Stimulated activated naive CD8-positive, alpha-beta T cell treated with anti-CD3 and anti-CD28 coated beads, Interleukin-15, Interleukin-2, amounts not matched to agents 100 U/mL and 50 U/mL, for 24 hours (primary cell): ENCODE measurements around the gene MTRFR.
"Not testable (repeated sequence)": the region's sequence is repeated elsewhere in the genome, so short reads cannot be mapped to it uniquely, and the experiment has no call there.

Source experiments
- ATAC-seq: fragments of 150-1000 bp; cut with Tn5 transposase; one replicate; pipeline ENCODE4 v1.10.0; 2021
- DNase-seq: peaks from one replicate; pipeline ENCODE4 v3.0.0; 2021

Gene MTRFR

DNA sequence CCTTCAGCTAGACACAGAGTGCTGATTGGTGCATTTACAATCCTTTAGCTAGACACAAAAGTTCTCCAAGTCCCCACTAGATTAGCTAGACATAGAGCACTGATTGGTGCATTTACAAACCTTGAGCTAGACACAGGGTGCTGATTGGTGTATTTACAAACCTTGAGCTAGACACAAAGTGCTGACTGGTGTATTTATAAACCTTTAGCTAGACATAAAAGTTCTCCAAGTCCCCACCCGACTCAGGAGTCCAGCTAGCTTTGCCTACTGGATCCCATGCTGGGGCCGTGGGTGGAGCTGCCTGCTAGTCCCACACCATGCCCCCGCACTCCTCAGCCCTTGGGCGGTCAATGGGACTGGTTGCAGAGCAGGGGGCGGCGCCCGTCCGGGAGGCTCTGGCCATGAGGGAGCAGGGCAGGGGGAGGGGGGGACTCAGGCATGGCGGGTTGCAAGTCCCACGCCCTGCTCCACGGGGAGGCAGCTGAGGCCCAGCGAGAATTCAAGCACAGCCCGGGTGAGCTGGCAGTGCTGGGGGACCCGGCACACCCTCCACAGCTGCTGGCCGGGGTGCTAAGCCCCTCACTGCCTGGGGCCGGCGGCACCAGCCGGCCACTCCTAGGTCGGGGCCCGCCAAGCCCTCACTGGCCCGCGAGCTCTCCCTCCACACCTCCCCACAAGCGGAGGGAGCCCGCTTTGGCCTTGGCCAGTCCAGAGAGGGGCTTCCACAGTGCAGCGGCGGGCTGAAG lies 15.9 kb downstream of the MTRFR start:
- DNase-seq, ATAC-seq: not testable (repeated sequence)

- ATAC-seq, result no peak
- DNase-seq, result no peak
Observed at GRCh38 chr12:123250471-123251383, 17.5 kb downstream of the MTRFR start.

- no peak for DNase-seq
- ATAC-seq, result no peak
Observed at GRCh38 chr12:123251403-123252076, 18.3 kb downstream of the MTRFR start.

DNA sequence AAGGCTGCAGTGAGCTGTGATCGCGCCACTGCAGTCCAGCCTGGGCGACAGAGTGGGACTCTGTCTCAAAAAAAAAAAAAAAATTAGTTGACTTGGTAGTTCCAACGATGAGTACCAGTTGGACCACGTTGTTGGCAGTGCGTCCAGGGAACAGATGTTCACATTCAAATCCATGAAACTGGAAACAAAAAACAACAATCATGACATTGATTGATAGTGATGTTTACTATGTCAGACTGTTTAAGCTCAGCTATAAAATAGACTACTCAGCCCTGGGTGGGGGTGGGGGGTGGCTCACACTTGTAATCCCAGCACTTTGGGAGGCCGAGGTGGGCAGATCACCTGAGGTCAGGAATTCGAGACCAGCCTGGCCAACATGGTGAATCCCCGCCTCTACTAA lies 19.1 kb downstream of the MTRFR start:
- DNase-seq, result not testable (repeated sequence)

GRCh38 chr12:123253641-123254459 lies 20.6 kb downstream of the MTRFR start:
- no peak for ATAC-seq

More for the DNA sequence above, 19.1 kb downstream of the MTRFR start:
- not testable (repeated sequence) for ATAC-seq

DNA sequence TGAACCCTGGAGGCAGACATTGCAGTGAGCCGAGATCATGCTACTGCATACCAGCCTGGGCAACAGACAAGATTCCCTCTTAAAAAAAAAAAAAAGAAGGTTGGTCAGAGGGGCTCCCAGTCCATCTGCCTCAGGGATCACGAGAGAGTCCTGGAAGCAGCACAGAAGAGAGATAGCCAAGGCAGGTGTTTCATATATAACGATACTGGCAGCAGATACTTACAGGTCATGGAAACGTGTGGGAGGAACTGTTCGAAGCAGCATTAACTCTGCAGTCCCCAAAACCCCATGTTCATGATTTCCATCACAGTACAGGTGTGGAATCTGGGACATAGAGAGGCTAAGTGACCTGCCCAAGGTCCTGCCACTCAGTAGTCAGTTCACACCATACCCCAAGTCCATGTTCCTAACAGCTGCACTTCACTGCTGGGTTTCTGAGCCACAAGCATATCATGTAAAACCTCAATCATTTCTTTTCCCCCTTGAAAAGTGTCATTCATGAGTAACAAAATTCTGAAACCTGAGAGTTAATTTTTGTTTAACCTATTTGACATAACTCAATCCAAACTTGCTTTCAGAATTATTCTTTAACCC lies 21.7 kb downstream of the MTRFR start:
- peak; percentile 60 for ATAC-seq

More at GRCh38 chr12:123253641-123254459, 20.6 kb downstream of the MTRFR start:
- no peak for DNase-seq

DNA sequence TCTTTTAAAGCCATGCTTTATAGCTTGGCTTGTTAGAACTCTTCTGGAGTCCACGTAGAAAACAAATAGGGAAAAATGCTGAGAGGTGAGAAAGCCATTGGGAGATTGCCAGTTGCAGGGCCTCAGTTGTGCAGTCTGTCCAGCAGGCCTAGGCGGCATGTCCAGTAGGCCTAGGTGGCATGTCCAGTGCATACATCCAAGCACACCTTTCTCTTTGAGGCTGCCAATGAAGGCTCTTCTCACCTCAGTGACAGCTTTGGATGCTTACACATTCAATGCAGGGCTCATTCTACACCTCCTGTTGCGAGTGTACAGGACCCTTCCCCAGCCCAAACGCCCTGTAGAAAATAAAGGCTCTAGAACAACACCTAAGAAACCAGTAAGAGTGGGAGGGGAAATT lies 25.4 kb downstream of the MTRFR start:
- ATAC-seq, result no peak
- no peak for DNase-seq

More for the DNA sequence above, 21.7 kb downstream of the MTRFR start:
- DNase-seq, result no peak

- DNase-seq (no peak), ATAC-seq (no peak)
Observed at GRCh38 chr12:123260081-123260480, 26.8 kb downstream of the MTRFR start.

DNA sequence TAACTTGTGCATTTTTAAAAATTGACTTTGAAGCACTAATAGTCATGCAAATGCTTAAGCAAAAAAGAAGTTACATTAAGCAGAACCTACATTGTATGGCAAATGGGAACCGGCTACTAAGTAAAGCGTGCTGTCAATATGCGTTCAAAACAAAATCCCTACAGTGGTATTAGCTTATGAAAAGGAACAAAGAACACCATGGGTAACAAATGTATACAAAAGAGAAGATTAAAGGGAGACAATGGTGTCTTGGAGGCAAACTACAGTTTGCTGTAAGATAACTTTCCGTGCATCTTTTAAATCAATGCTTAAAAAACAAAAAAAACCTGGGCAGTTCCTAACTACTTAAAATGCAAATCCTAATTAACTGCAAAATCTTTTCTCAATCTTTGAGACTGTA lies 28.0 kb downstream of the MTRFR start:
- ATAC-seq, result no peak
- DNase-seq, result no peak

- ATAC-seq (no peak), DNase-seq (no peak)
Observed at GRCh38 chr12:123263196-123263817, 30.1 kb downstream of the MTRFR start.

- DNase-seq (no peak), ATAC-seq (no peak)
Observed at GRCh38 chr12:123264642-123265041, 31.4 kb downstream of the MTRFR start.

- ATAC-seq (no peak), DNase-seq (no peak)
Observed at GRCh38 chr12:123265851-123266678, 32.8 kb downstream of the MTRFR start.

GRCh38 chr12:123266679-123267277 lies 33.5 kb downstream of the MTRFR start:
- DNase-seq (no peak), ATAC-seq (no peak)

DNA sequence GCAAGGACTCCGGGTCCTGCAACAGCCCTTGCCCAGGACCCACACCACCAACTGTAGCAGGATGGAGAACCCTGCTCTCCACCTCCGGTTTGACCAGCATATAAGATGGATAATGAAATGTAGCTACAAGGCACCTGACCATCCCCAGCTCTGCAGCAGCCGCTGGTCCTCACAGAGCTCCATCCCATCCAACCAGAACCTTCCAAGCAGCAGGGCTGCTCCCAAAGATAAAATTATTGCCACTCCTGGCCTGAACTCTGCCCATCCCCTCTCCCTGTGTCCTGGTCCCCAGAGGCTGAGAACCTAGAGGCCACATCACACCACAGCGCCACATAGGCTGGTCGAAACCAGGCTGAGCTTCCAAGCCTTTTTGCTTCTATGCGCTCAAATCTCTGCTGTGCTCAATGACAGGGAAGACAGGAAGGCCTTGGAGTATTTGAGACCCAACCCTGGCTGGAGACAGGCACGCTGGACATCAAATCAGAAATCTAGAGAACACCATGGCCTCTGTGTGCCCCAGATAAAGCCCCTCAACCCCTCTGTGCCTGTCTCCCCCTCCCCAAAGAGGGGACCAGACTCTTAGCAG lies 34.2 kb downstream of the MTRFR start:
- DNase-seq (no peak), ATAC-seq (no peak)

- peak; percentile 17 for DNase-seq
- no peak for ATAC-seq
Observed at GRCh38 chr12:123267991-123268843, 35.0 kb downstream of the MTRFR start.

DNA sequence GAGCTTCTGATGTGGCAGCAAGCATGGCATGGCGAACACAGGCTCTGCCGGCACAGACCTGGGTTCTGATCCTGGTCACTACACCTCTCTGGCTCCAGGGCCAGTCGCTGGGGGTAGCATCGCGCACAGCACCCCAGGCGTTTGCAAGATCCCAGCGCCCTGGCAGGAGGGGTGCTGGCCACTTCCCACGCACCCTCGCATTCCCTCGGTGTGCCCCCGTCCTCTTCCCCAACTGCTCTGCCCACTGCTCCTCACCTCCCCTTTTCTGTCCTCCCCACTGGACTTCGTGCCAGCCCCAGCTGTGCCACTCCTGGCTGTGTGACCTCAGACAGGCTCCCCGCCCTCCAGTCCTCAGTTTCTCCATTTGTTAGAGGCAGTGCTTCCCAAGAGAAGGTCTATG lies 35.6 kb downstream of the MTRFR start:
- ATAC-seq (no peak), DNase-seq (no peak)

GRCh38 chr12:123269395-123269892 lies 36.2 kb downstream of the MTRFR start:
- ATAC-seq, result peak; percentile 39
- peak; percentile 62 for DNase-seq

GRCh38 chr12:123269896-123270213 lies 36.6 kb downstream of the MTRFR start:
- ATAC-seq (no peak), DNase-seq (no peak)
